Thymus (tissue), 11 donors: ENCODE data around the gene ABCG1. TPM values are rescaled to one million over a fixed set of nuclear protein-coding genes. Genes with fewer than 3 reads are reported as not detected.

Experiments used
- DNase-seq, 9 donors: peaks; one replicate each; pipeline ENCODE4 v3.0.0-alpha.2; 2013; ENCODE audit warnings: low spot score in 9 of 9, low read depth in 6 of 9, missing footprints in 1 of 9
- H3K27ac ChIP-seq, 2 donors: one replicate each; pipeline ENCODE4 v1.5.1; 2013; ENCODE audit warnings: control low read depth in 1 of 2, low read depth in 1 of 2, low read length in 1 of 2, mild to moderate bottlenecking in 1 of 2, moderate library complexity in 1 of 2
- H3K27me3 ChIP-seq, 2 donors: one replicate each; pipeline ENCODE4 v1.5.1; 2013; ENCODE audit warnings: low read length in 1 of 2; ENCODE audit not compliant: control insufficient read depth in 2 of 2, insufficient read depth in 1 of 2
- H3K36me3 ChIP-seq, 2 donors: one replicate each; pipeline ENCODE4 v1.5.1; 2013; ENCODE audit warnings: low read length in 1 of 2, mild to moderate bottlenecking in 1 of 2, moderate library complexity in 1 of 2; ENCODE audit not compliant: control insufficient read depth in 2 of 2, insufficient read depth in 2 of 2
- H3K4me1 ChIP-seq, 2 donors: one replicate each; pipeline ENCODE4 v1.5.1; 2013; ENCODE audit warnings: low read length in 2 of 2; ENCODE audit not compliant: control insufficient read depth in 2 of 2, insufficient read depth in 2 of 2
- H3K4me3 ChIP-seq, 2 donors: one replicate each; pipeline ENCODE4 v1.5.1; 2013; ENCODE audit warnings: low read length in 2 of 2, control low read depth in 1 of 2, mild to moderate bottlenecking in 1 of 2
- H3K9me3 ChIP-seq, 2 donors: one replicate each; pipeline ENCODE4 v1.5.1; 2013; ENCODE audit warnings: low read length in 1 of 2, mild to moderate bottlenecking in 1 of 2; ENCODE audit not compliant: control insufficient read depth in 2 of 2, insufficient read depth in 1 of 2
- WGBS: extraction: QIAGEN DNeasy Blood & Tissue Kit; methylation state at CpG from one replicate; pipeline ENCODE4 v1.1.7; 2013; 5-methylcytosine and 5-hydroxymethylcytosine counted together
- polyA plus RNA-seq: library from polyadenylated mRNA; stranded (reverse); fragments of 200-250 nt; gene quantifications from one replicate; pipeline ENCODE4 v1.2.3, GENCODE V29; 2013
- total RNA-seq: library from RNA; stranded (reverse); fragments of 120-200 nt; gene quantifications from one replicate; pipeline ENCODE4 v1.2.4, GENCODE V29; 2013
- donor health status: healthy.

Gene ABCG1
- total and polyA plus RNA-seq, 2 donors, result 20.5 to 28.8 TPM

DNA sequence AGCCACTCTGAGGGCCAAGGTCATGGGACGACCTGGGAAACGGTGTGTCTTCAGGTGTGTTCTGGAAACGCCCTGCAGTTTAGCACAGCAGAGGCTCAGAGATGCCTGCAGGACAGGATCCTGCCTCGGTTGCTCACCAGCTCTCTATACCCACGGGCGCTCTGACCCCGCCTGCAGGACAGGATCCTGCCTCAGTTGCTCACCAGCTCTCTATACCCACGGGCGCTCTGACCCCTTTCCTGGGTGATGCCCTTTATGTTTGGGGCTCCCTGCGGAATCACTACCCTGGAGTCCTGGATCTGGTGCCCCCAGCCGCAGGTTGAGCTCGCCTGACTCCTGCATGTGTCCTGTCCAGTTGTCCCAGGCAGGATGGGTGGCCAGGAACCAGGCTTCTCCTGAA lies 63.8 kb downstream of the ABCG1 start:
- H3K4me3 ChIP-seq, result no peak overlapping the region
- no peak for DNase-seq
- no peak overlapping the region for H3K27ac ChIP-seq
- H3K36me3 ChIP-seq, result peaks cover 53 to 93% of the 10 kb centered on the region in 2 donors
- WGBS, result 93% methylated on average over 12 of the region's 12 CpGs
- H3K4me1 ChIP-seq, result no peaks in the 10 kb centered on the region
- no peaks in the 10 kb centered on the region for H3K27me3 ChIP-seq
- no peaks in the 10 kb centered on the region for H3K9me3 ChIP-seq

DNA sequence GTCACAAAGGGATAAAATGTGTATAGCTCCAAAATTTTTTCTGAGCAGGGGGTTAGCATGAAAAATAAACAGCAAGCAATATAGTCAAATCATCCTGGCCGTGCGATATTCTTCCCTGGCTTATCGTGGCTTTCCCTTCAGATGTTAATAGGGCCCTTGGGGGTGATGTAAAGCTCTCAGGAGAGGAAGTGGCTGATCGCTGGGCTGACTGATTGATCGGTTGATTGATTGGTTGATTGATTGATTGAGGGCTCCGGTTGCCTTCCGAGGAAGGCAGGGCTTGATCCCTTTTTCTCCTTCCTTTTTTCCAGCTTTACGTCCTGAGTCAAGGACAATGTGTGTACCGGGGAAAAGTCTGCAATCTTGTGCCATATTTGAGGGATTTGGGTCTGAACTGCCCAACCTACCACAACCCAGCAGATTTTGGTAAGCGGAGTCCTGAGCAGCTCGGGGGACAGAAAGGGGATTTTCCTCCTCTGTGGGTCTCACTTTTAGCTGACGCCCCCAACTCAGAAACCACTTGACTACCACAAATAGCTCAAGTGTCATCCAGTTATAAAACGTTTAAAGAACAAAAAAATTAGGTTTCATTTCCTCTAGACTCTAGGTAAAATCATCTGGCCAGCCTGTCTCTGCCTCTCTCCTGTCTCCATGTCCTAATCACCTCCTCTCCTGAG lies 66.8 kb downstream of the ABCG1 start:
- H3K4me1 ChIP-seq, result no peaks in the 10 kb centered on the region
- WGBS, result 92% methylated on average over 13 of the region's 13 CpGs
- H3K36me3 ChIP-seq, result peaks cover 60 to 86% of the 10 kb centered on the region in 2 donors
- DNase-seq, result no peak
- H3K27me3 ChIP-seq, result no peaks in the 10 kb centered on the region
- H3K27ac ChIP-seq, result no peak overlapping the region
- H3K9me3 ChIP-seq, result no peaks in the 10 kb centered on the region
- H3K4me3 ChIP-seq, result no peak overlapping the region

- Histone ChIP-seq H3K36me3 (peaks cover 64 to 86% of the 10 kb centered on the region in 2 donors), H3K27ac (no peak overlapping the region), H3K9me3 (no peaks in the 10 kb centered on the region), H3K27me3 (no peaks in the 10 kb centered on the region), H3K4me3 (no peak overlapping the region), H3K4me1 (no peaks in the 10 kb centered on the region)
- WGBS, result 93% methylated on average over 12 of the region's 12 CpGs
- no peak for DNase-seq
These were observed 67.5 kb downstream of the ABCG1 start for GRCh38 chr21:42286416-42286815.

GRCh38 chr21:42287193-42288083 lies 68.5 kb downstream of the ABCG1 start:
- WGBS, result 96% methylated on average over 36 of the region's 36 CpGs
- Histone ChIP-seq H3K27ac (no peak overlapping the region), H3K27me3 (no peaks in the 10 kb centered on the region), H3K4me3 (no peak overlapping the region), H3K4me1 (no peaks in the 10 kb centered on the region), H3K9me3 (peaks cover 0 to 4% of the 10 kb centered on the region in 2 donors), H3K36me3 (peaks cover 71 to 86% of the 10 kb centered on the region in 2 donors)
- DNase-seq, result no peak

DNA sequence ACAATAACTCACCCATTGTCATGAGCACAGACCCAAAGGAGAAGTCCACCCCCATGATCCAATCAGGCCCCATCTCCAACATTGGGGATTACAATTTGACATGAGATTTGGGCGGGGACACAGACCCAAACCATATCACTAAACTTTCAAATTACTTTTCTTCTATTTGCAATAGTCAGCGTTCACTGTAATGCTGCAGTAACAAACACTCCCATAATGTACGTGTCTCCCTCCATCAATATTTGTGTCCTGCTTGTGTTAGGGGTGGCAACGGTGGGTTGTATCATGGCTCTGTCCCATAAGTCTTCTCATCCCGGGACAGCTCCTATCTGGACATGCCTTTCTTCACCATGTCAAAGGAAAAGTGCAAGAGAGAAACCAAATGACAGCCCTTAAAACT lies 70.0 kb downstream of the ABCG1 start:
- Histone ChIP-seq H3K9me3 (peaks cover 0 to 4% of the 10 kb centered on the region in 2 donors), H3K36me3 (peaks cover 78 to 90% of the 10 kb centered on the region in 2 donors), H3K4me3 (no peak overlapping the region), H3K27ac (no peak overlapping the region), H3K4me1 (no peaks in the 10 kb centered on the region), H3K27me3 (no peaks in the 10 kb centered on the region)
- whole genome bisulfite sequencing, result 98% methylated on average over 5 of the region's 5 CpGs
- no peak for DNase-seq

GRCh38 chr21:42289926-42290325 lies 71.0 kb downstream of the ABCG1 start:
- H3K36me3 ChIP-seq, result peaks cover 82 to 91% of the 10 kb centered on the region in 2 donors
- H3K4me1 ChIP-seq, result no peaks in the 10 kb centered on the region
- 96% methylated on average over 18 of the region's 18 CpGs for WGBS
- no peak overlapping the region for H3K4me3 ChIP-seq
- no peak overlapping the region for H3K27ac ChIP-seq
- H3K9me3 ChIP-seq, result peaks cover 0 to 4% of the 10 kb centered on the region in 2 donors
- DNase-seq, result no peak
- H3K27me3 ChIP-seq, result no peaks in the 10 kb centered on the region

- peaks cover 0 to 3% of the 10 kb centered on the region in 2 donors for H3K4me1 ChIP-seq
- no peak overlapping the region for H3K4me3 ChIP-seq
- no peak for DNase-seq
- H3K27ac ChIP-seq, result no peak overlapping the region
- peaks cover 81 to 87% of the 10 kb centered on the region in 2 donors for H3K36me3 ChIP-seq
- H3K9me3 ChIP-seq, result peaks cover 0 to 4% of the 10 kb centered on the region in 2 donors
- 67% methylated on average over 3 of the region's 3 CpGs for WGBS
- no peaks in the 10 kb centered on the region for H3K27me3 ChIP-seq
These were observed 71.6 kb downstream of the ABCG1 start for GRCh38 chr21:42290505-42290904.

DNA sequence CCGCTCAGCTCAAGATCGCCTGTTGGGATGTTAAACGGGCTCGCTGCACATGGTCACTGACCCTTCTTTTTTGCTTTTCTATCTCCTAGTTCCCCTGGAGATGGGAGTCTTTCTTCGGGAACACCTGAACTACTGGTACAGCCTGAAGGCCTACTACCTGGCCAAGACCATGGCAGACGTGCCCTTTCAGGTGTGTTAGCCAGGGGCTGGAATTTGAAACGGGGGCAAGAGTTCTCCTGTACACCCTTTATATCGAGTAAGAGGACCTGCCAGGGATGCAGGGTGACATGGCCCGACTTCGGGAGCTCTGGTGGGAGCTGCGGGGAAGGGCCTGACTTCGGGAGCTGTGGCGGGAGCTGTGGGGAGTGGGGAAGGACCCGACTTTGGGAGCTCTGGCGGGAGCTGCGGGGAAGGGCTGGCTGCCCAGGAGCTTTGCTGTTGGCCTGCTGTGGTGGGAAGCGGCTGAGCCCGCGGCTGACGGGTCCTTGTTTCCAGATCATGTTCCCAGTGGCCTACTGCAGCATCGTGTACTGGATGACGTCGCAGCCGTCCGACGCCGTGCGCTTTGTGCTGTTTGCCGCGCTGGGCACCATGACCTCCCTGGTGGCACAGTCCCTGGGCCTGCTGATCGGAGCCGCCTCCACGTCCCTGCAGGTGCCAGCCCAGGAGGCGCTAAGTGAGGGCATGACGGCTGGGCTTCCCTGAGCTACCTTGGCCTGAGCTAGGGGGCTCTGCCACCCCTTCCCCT lies 72.2 kb downstream of the ABCG1 start:
- no peak overlapping the region for H3K27ac ChIP-seq
- 96% methylated on average over 35 of the region's 35 CpGs for WGBS
- peaks cover 0 to 4% of the 10 kb centered on the region in 2 donors for H3K9me3 ChIP-seq
- peaks cover 76 to 84% of the 10 kb centered on the region in 2 donors for H3K36me3 ChIP-seq
- peaks cover 0 to 10% of the 10 kb centered on the region in 2 donors for H3K4me1 ChIP-seq
- no peak for DNase-seq
- no peak overlapping the region for H3K4me3 ChIP-seq
- H3K27me3 ChIP-seq, result no peaks in the 10 kb centered on the region
